K562 (cell line): Measurements from ENCODE around the gene SCT. TPM values are rescaled to one million over a fixed set of nuclear protein-coding genes. Genes with fewer than 3 reads are reported as not detected.

Source experiments
- ADNP ChIP-seq: fragments of 200-800 bp; sonication (Bioruptor generic); IDR thresholded peaks from 2 replicates; pipeline ENCODE4 v1.6.1; 2016; ENCODE audit warnings: missing genetic modification characterization, missing compliant biosample characterization
- C11orf30 ChIP-seq: fragments of 450-650 bp; IDR thresholded peaks from 2 replicates; pipeline ENCODE4 v1.6.1; 2016; ENCODE audit warnings: low read depth, mild to moderate bottlenecking
- CBFB ChIP-seq: sonication (generic); formaldehyde crosslinking; IDR thresholded peaks from 2 replicates; pipeline ENCODE4 v1.4.0; 2020; ENCODE audit warnings: mild to moderate bottlenecking, missing genetic modification reagents
- COPS2 ChIP-seq: fragments of 450-650 bp; conservative IDR thresholded peaks from 2 replicates; pipeline ENCODE4 v1.6.1; 2016; ENCODE audit warnings: mild to moderate bottlenecking, moderate library complexity
- DEAF1 ChIP-seq: fragments of 450-650 bp; formaldehyde crosslinking; IDR thresholded peaks from 2 replicates; pipeline ENCODE4 v1.4.0; 2020; ENCODE audit warnings: mild to moderate bottlenecking, moderate library complexity
- EHMT2 ChIP-seq: fragments of 450-650 bp; IDR thresholded peaks from 2 replicates; pipeline ENCODE4 v1.6.1; 2018; ENCODE audit warnings: antibody characterized with exemption
- GTF2B ChIP-seq: IDR thresholded peaks from 2 replicates; pipeline ENCODE4 v1.6.1; 2011; ENCODE audit not compliant: insufficient read length; ENCODE audit errors: extremely low read depth
- GTF2E2 ChIP-seq: fragments of 200-800 bp; sonication (Bioruptor generic); IDR thresholded peaks from 2 replicates; pipeline ENCODE4 v1.6.1; 2016; ENCODE audit warnings: missing genetic modification characterization, missing compliant biosample characterization
- KDM4B ChIP-seq, 2 experiments: fragments of 450-650 bp in 1 of 2; sonication (generic) in 1 of 2; IDR thresholded peaks; 2 replicates each; pipeline ENCODE4 v1.6.1; 2016 to 2017; ENCODE audit warnings: borderline replicate concordance in 2 of 2, antibody characterized with exemption in 1 of 2, low read depth in 1 of 2, mild to moderate bottlenecking in 1 of 2
- NFIX ChIP-seq: fragments of 250-450 bp; sonication (Bioruptor Pico); IDR thresholded peaks from 2 replicates; pipeline ENCODE4 v1.4.0; 2020; ENCODE audit warnings: low read depth, mild to moderate bottlenecking, moderate library complexity
- NFRKB ChIP-seq: fragments of 450-650 bp; IDR thresholded peaks from 2 replicates; pipeline ENCODE4 v1.6.1; 2016; ENCODE audit warnings: low read depth
- NR2C2 ChIP-seq, 2 experiments: fragments of 200-800 bp in 1 of 2; sonication (Bioruptor generic) in 1 of 2; sonication (generic) in 1 of 2; formaldehyde crosslinking in 1 of 2; IDR thresholded peaks; 2 replicates each; pipeline versions ENCODE4 v1.6.1 to v1.8.0; 2016 to 2022; ENCODE audit warnings: mild to moderate bottlenecking in 1 of 2, missing compliant biosample characterization in 1 of 2, missing genetic modification characterization in 1 of 2, missing genetic modification reagents in 1 of 2
- PHF8 ChIP-seq: fragments of 200-600 bp; sonication (generic); IDR thresholded peaks from 2 replicates; pipeline ENCODE4 v1.6.1; 2012; ENCODE audit warnings: mixed run types, mild to moderate bottlenecking, inconsistent platforms, low read length, moderate library complexity, borderline replicate concordance
- PYGO2 ChIP-seq: fragments of 450-650 bp; IDR thresholded peaks from 2 replicates; pipeline ENCODE4 v1.6.1; 2016; ENCODE audit warnings: mild to moderate bottlenecking, missing genetic modification characterization, moderate library complexity, missing compliant biosample characterization
- RNF2 ChIP-seq: sonication (generic); IDR thresholded peaks from 2 replicates; pipeline ENCODE4 v1.6.1; 2016
- RUNX1 ChIP-seq: sonication (generic); IDR thresholded peaks from 2 replicates; pipeline ENCODE4 v1.6.1; 2016; ENCODE audit warnings: antibody characterized with exemption, low read depth
- SIN3B ChIP-seq: fragments of 450-650 bp; IDR thresholded peaks from 2 replicates; pipeline ENCODE4 v1.6.1; 2017; ENCODE audit warnings: low read depth, mild to moderate bottlenecking, moderate library complexity
- TCF3 ChIP-seq: sonication (generic); formaldehyde crosslinking; IDR thresholded peaks from 2 replicates; pipeline ENCODE4 v1.4.0; 2020; ENCODE audit warnings: mild to moderate bottlenecking, missing genetic modification reagents
- THAP12 ChIP-seq: fragments of 250-450 bp; sonication (Bioruptor Pico); IDR thresholded peaks from 2 replicates; pipeline ENCODE4 v1.9.0; 2021; ENCODE audit warnings: mild to moderate bottlenecking, inconsistent platforms
- XRCC5 ChIP-seq: fragments of 200-400 bp; formaldehyde crosslinking; IDR thresholded peaks from 2 replicates; pipeline ENCODE4 v1.6.1; 2017; ENCODE audit warnings: low read depth, mild to moderate bottlenecking, low read length
- ZEB2 ChIP-seq: fragments of 450-650 bp; IDR thresholded peaks from 2 replicates; pipeline ENCODE4 v1.6.1; 2016
- ZNF589 ChIP-seq: fragments of 200-800 bp; sonication (Bioruptor generic); IDR thresholded peaks from 2 replicates; pipeline ENCODE4 v1.6.1; 2016; ENCODE audit warnings: low read depth, missing genetic modification characterization, missing compliant biosample characterization
- ZNF707 ChIP-seq: fragments of 250-450 bp; sonication (Bioruptor Pico); conservative IDR thresholded peaks from 2 replicates; pipeline ENCODE4 v1.8.0; 2022; ENCODE audit warnings: inconsistent platforms, mild to moderate bottlenecking, moderate library complexity
- ZNF79 ChIP-seq: fragments of 250-450 bp; sonication (Bioruptor Pico); IDR thresholded peaks from 2 replicates; pipeline ENCODE4 v1.4.0; 2020; ENCODE audit warnings: low read depth, mild to moderate bottlenecking, moderate library complexity
- ZNF830 ChIP-seq: fragments of 250-450 bp; sonication (Bioruptor Pico); IDR thresholded peaks from 2 replicates; pipeline ENCODE4 v1.5.0; 2021; ENCODE audit warnings: mild to moderate bottlenecking
- polyA plus RNA-seq, 8 experiments: library from polyadenylated mRNA; depleted of rRNA in 4 of 8; stranded (reverse) in 5 of 8; unstranded in 3 of 8; fragments of >200 nt; fragmentation: Nextera tagmentation in 2 of 8; fragmentation: Illumina TruSeq in 1 of 8; extraction: Ambion mirVana in 2 of 8; extraction: Trizol in 1 of 8; gene quantifications; 2 replicates each; pipeline versions ENCODE4 v1.2.1 to v1.2.3, GENCODE V29; 2011 to 2014; ENCODE audit warnings: inconsistent platforms in 1 of 8, missing spikeins in 1 of 8
- total RNA-seq, 7 experiments: library from RNA; depleted of rRNA in 6 of 7; stranded (reverse); fragments of >200 nt in 6 of 7; fragmentation: Illumina TruSeq in 2 of 7; extraction: Trizol in 2 of 7; gene quantifications; 2 replicates each; pipeline versions ENCODE4 v1.2.1 to v1.2.3, GENCODE V29; 2011 to 2021; ENCODE audit warnings: low replicate concordance in 1 of 7

Gene SCT
- total and polyA plus RNA-seq, 9 of the 15 experiments (the other 6 are each of a cell fraction or from before 2014, with no cell fraction given): not detected

- TF ChIP-seq ZNF79 (CRISPR knock-in tag) (no peak), DEAF1 (CRISPR knock-in tag) (no peak), TCF3 (CRISPR knock-in tag) (no peak), RUNX1 (no peak), EHMT2 (no peak), SIN3B (no peak), PYGO2 (tag) (no peak), KDM4B (IDR thresholded peaks at IDR 0.05; ENCODE audit: borderline replicate concordance in 2 of 2, low read depth in 1 of 2) (0 out of 4 replicates have a peak, but pooled peaks of 1 of the 2 experiments have one; percentile 44), ADNP (no peak), ZEB2 (peak; percentile 74; the same call in 1 of the 2 replicates), NFIX (CRISPR knock-in tag) (no peak), PHF8 (peak; percentile 74; the same call in 1 of the 2 replicates), NFRKB (no peak), ZNF589 (CRISPR knock-in tag) (no peak), COPS2 (no peak), CBFB (CRISPR knock-in tag) (no peak), C11orf30 (no peak), THAP12 (CRISPR knock-in tag) (no peak), ZNF830 (CRISPR knock-in tag) (no peak), RNF2 (no peak), GTF2B (no peak), ZNF707 (CRISPR knock-in tag) (no peak), NR2C2 (CRISPR knock-in tag; IDR thresholded peaks at IDR 0.05) (no peak), NR2C2 (tag; IDR thresholded peaks at IDR 0.05) (0 out of 2 replicates have a peak, but pooled peaks have one; percentile 19), XRCC5 (no peak), GTF2E2 (no peak)
These were observed 11.3 kb downstream of the SCT start, which contains the start of gene IRF7 (continued) for GRCh38 chr11:615504-616319.
